Occipital lobe (tissue), 2 donors: ENCODE data around the gene BBOX1. TPM values are rescaled to one million over a fixed set of nuclear protein-coding genes. Genes with fewer than 3 reads are reported as not detected.

Experiments used
- DNase-seq: peaks from one replicate; lab custom pipeline; 2025; lab: John Stamatoyannopoulos, UW
- total RNA-seq: library from RNA; depleted of rRNA; stranded (reverse); fragments of >200 nt; gene quantifications from one replicate; pipeline ENCODE4 v1.2.3, GENCODE V29; 2014

The BBOX1 gene
- total RNA-seq, 1 donor from 2014 or later: 4.1 TPM

DNA sequence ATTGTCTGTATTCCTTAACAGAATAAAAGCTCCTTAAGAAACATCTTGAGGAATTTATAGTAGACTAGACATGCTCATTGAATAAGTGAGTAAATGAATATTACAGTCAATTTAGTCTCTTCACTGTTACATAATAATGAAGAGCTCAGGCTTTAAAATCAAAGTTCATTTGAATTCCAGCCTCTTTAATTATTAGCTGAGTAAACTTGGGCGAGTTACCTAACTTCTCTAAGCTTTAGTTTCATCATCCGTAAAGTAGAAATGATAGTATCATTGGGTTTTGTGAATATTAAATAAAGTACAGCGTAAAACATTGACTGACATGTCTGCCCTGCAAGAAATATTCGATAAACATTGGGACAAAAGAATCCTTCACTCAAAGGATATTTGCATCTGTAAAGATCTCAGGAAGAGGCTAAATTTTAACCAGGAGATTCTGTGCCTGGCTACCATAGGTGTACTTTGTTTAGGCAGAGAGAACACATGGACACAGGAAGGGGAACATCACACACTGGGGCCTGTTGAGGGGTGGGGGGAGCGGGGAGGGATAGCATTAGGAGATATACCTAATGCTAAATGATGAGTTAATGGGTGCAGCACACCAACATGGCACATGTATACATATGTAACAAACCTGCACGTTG is 15.2 kb upstream of the BBOX1 start:
- DNase-seq: no peak

GRCh38 chr11:27025957-27026733 is 14.5 kb upstream of the BBOX1 start:
- no peak for DNase-seq

GRCh38 chr11:27028561-27028965 is 12.1 kb upstream of the BBOX1 start:
- no peak for DNase-seq

DNA sequence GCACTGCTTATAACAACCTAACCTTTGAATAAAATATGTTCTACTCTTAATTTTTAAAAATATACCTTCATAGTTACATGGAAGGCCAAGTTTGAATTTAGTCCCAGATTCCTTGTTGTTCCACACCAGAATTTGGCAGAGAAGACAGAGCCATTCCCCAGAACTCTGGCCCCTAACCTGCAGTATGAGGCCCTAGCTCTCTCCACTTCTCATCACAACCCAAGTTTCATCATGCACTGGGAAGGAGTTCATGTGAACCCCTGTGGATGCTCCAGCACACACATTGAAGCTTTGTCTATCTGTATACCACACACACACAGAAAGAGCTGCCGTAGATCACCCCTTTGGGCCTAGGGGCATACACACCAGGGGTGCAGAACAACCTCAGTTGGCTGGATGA is 10.6 kb upstream of the BBOX1 start:
- DNase-seq: no peak

- DNase-seq: no peak
Measured at GRCh38 chr11:27031754-27032153, 8.9 kb upstream of the BBOX1 start.

DNA sequence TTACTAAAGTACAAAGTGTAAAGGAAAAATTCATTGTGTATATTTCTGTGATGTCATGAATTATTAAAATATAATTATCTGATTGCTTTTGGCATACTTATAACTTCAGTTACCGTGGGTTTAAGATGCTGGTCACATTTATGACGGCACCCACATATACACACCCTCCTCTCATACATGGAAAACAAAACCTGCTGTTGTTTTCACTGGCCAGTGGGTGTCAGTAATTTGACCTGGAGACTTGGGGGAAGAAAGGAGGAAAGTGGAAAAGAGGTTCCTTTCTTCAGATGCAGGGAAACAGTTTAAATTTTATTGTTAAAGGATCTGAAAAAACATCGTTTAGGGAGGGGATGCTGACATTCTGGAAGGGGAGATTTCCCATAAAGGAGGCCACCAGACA is 742 bp upstream of the BBOX1 start:
- DNase-seq: no peak

GRCh38 chr11:27041141-27041899 is 705 bp downstream of the BBOX1 start:
- DNase-seq: no peak

DNA sequence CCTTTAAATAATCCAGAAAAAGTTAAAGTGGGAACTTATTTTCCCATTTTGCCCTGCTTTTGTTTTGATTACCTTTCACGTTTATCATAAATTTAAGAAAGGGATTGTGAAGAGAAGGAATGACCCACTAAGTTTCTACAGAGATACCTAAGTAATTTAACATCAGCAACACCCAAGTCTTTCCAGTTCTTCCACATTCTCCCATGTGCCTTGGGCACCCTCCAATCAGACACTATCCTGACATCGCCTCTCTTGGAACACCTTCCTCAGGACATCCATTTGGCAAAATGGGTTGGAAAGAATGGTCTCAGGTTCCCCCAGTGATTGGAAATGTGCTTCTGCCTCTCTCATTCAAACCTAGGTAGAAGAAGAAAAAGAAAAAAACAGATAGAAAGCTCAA is 6.3 kb downstream of the BBOX1 start:
- no peak for DNase-seq

GRCh38 chr11:27052668-27053067 is 12.1 kb downstream of the BBOX1 start:
- DNase-seq: no peak

DNA sequence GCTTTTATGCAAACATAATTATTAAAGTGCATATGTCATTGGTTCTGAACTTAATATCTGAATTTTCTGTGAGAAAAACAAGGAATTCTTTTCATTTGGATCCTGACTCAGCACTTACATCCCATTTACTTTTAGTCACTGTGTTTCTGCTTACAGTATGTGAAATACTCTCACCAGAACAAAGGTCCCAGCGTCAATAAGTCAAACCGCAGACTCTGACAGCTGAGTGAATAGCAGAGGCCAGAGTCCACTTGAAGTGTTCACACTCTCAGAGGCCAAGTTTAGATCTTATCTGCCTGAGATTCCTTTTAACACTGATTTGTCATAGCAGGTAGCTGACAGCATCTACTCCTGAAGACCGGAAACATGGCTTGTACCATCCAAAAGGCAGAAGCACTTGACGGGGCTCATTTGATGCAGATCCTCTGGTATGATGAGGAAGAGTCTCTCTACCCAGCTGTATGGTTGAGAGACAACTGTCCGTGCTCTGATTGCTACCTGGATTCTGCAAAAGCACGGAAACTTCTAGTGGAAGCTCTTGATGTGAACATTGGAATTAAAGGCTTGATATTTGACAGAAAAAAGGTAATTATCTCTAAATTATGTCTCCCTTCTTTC is 14.6 kb downstream of the BBOX1 start:
- no peak for DNase-seq

- DNase-seq: no peak
Measured at GRCh38 chr11:27057091-27057780, 16.6 kb downstream of the BBOX1 start.

GRCh38 chr11:27058456-27058855 is 17.8 kb downstream of the BBOX1 start:
- no peak for DNase-seq

DNA sequence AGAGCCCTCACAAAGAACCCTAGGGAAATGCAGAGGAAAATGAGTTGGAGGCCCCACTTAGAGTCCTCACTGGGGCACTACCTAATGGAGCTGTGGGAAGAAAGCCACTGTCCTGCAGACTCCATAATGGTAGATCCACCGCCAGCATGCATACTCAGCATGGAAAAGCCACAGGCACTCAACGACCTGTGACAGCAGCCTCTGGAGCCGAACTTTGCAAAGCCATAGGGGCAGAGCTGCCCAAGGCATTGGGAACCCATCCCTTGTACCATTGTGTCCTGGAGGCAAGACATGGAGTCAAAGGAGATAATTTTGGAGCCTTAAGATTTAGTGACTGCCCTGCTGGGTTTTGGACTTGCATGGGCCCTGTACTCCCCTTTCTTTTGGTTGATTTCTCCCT is 18.8 kb downstream of the BBOX1 start:
- DNase-seq: no peak

DNA sequence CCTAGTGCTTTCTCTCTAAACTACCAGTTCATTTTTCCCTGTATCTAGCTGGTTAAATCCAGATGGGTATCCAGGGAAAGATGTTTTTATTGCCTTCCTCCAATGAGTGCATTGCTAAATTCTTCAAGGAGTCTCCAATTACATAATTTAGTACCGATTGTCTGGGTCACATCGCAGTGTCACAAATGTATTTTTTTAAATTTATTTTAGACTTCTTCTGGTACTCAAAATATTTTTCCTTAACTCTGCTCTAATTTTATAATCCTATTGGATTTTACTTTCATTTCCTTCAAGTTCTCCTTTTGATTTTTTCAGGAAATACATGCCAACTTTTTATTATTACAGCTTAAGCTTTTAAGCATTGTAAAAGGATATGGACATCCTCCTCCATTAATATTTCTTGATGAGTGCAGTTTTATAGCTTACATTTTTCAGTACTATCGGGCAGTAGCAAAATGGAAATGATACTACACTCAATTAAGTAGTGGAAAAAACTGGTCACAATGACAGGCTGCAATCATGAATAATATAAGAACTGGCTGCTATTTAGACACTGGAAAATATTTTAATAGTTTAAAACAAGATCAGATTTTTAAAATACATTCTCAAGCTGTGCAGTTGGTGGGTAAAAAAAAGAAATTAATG is 20.3 kb downstream of the BBOX1 start:
- DNase-seq: no peak

DNA sequence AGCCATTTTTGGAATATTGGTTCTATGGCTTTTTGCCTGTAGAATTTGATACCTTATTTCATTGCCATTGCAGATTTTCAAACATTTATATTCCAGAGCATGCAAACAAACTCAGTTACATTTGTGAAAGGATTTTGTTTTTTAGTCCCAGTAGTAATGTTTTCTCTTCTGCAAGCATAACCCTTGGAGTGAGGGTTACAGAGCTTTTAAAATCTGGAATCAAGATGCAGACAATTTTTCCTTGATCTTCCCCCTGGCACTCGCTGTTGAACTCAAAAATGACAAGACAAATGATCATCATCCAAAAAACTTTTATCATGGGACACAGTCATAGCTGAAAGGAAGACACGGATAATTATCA is 20.8 kb downstream of the BBOX1 start:
- DNase-seq: no peak

- no peak for DNase-seq
Measured at GRCh38 chr11:27064086-27064485, 23.5 kb downstream of the BBOX1 start.

DNA sequence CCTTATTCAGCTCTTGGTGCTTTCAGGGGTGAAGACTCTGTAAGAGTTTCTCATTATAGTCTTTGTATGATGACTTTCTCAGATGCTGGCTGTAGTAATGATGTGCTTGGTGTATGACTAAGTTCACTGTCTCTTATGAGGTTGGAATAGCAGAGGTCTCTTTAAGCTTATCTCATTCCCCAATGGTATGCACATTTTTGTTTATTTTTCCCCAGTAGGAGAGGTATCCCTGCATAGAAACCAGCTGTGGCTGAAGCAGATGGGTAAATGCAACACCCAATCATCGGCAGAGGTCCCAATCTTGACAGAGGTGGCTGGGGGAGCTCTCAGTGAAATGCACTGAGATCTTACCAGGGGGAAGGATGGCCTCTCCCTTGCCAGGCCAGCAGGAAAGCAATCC is 34.6 kb downstream of the BBOX1 start:
- DNase-seq: no peak

- no peak for DNase-seq
Measured at GRCh38 chr11:27075655-27076054, 35.0 kb downstream of the BBOX1 start.

DNA sequence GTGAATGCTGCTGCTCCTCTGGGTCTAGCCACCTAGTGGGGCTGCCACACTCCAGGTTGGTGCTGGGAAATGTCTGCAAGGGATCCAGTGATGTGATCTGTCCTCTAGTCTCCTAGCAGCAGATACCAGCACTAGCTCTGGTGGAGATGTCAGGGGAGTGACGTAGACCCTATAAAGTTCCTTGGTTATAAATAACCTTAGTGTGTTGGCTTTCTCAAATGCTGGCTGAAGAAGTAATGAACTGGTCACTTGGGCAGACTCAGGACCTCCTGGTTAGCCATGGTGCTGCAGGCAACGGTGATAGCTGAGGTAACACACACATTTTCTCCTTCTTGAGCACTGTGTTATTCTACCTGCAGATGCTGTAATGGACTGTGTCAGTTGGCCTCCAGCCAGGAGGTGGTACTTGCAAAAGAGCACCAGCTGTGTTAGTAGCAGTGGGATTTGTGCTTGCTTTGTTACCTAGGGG is 35.5 kb downstream of the BBOX1 start:
- DNase-seq: no peak

DNA sequence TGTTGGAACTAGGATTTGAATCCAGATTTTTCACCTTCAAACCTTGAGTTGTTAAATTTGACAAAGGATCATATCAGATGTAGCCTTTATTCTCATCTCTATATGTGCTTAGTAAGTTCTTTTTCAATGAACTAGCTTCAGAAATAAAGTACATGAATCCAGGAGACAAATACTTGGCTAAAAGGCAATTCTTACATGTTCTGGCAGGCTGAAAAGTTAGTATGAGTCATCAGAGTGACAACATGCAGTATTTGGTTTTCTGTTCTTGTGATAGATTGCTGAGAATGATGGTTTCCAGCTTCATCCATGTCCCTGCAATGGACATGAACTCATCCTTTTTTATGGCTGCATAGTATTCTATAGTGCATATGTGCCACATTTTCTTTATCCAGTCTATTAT is 40.4 kb downstream of the BBOX1 start:
- DNase-seq: no peak

- no peak for DNase-seq
Measured at GRCh38 chr11:27083241-27083640, 42.6 kb downstream of the BBOX1 start.
